Measurements from ENCODE around the gene IL18R1.

GRCh38 chr2:102306125-102306524 lies 49.5 kb upstream of the IL18R1 start:
- TF ChIP-seq CTCF (IDR thresholded peaks at IDR 0.05): no peak
- no peak for TF ChIP-seq EP300 (IDR thresholded peaks at IDR 0.05)
- TF ChIP-seq POLR2A (IDR thresholded peaks at IDR 0.05): no peak
